ENCODE results near the gene SYNJ2BP. TPM values are rescaled to one million over a fixed set of nuclear protein-coding genes. Genes with fewer than 3 reads are reported as not detected.

Gene SYNJ2BP
- total and polyA plus RNA-seq, 2 donors (not counting 1 experiment from before 2014, with no cell fraction given) = 7.5 to 17.8 TPM

- intact Hi-C loops (cut with micrococcal nuclease) = no loop called here
- TF ChIP-seq, protein P1, sequence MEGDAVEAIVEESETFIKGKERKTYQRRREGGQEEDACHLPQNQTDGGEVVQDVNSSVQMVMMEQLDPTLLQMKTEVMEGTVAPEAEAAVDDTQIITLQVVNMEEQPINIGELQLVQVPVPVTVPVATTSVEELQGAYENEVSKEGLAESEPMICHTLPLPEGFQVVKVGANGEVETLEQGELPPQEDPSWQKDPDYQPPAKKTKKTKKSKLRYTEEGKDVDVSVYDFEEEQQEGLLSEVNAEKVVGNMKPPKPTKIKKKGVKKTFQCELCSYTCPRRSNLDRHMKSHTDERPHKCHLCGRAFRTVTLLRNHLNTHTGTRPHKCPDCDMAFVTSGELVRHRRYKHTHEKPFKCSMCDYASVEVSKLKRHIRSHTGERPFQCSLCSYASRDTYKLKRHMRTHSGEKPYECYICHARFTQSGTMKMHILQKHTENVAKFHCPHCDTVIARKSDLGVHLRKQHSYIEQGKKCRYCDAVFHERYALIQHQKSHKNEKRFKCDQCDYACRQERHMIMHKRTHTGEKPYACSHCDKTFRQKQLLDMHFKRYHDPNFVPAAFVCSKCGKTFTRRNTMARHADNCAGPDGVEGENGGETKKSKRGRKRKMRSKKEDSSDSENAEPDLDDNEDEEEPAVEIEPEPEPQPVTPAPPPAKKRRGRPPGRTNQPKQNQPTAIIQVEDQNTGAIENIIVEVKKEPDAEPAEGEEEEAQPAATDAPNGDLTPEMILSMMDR (IDR thresholded peaks at IDR 0.05) = no peak
- TF ChIP-seq EZH2 (IDR thresholded peaks at IDR 0.05; ENCODE audit: borderline replicate concordance, insufficient read depth, low read depth, low read length, poor library complexity, severe bottlenecking) = no peak
- H4K20me1 ChIP-seq (ENCODE audit: control insufficient read depth, insufficient read depth, low read length, poor library complexity, severe bottlenecking) = peaks cover 38% of the 10 kb centered on the region
- H3K4me3 ChIP-seq (ENCODE audit: control extremely low read depth in 1 of 5, extremely low read depth in 1 of 5, insufficient read depth in 1 of 5, low read depth in 2 of 5, low read length in 4 of 5) = no peak overlapping the region
- H2AFZ ChIP-seq (ENCODE audit: insufficient read depth, low read depth, low read length, poor library complexity, severe bottlenecking) = no peak overlapping the region
- ATAC-seq (ENCODE audit: low read depth) (no peak), DNase-seq (no peak)
- Mint-ChIP-seq H3K4me3 (no peak overlapping the region), H3K27me3 (no peaks in the 10 kb centered on the region), H3K27ac (no peak overlapping the region), H3K9me3 (ENCODE audit: insufficient read depth) (no peaks in the 10 kb centered on the region), H3K4me1 (peaks cover 2% of the 10 kb centered on the region)
- no peak overlapping the region for H3K9ac ChIP-seq (ENCODE audit: low read length)
- H3K4me1 ChIP-seq (ENCODE audit: control insufficient read depth in 2 of 2, insufficient read depth in 2 of 2, low read length in 2 of 2) = no peaks in the 10 kb centered on the region
- H3K27ac ChIP-seq (ENCODE audit: low read length in 2 of 2) = no peak overlapping the region
- ChIA-PET CTCF (interaction anchor here (1.1 kb wide), 1 partner anchor 33 kb away, joined by 4 read pairs; no protein-coding TSS in a partner anchor), POLR2A (no interaction called here)
- no peaks in the 10 kb centered on the region for H3K27me3 ChIP-seq (replicated peaks in 1 of 4; ENCODE audit: control extremely low read depth in 1 of 4, control insufficient read depth in 3 of 4, insufficient read depth in 4 of 4, low read length in 3 of 4)
- H3K4me2 ChIP-seq (replicated peaks; ENCODE audit: low read depth, low read length, poor library complexity, severe bottlenecking) = no peak overlapping the region
- H3K79me2 ChIP-seq (ENCODE audit: control insufficient read depth, insufficient read depth, low read length) = peaks cover 48% of the 10 kb centered on the region
- H3K36me3 ChIP-seq (replicated peaks in 1 of 2; ENCODE audit: control extremely low read depth in 1 of 2, control insufficient read depth in 1 of 2, extremely low read depth in 1 of 2, insufficient read depth in 2 of 2, low read length in 1 of 2) = peaks cover 0 to 24% of the 10 kb centered on the region in 2 experiments
- H3K9me3 ChIP-seq (ENCODE audit: control extremely low read depth in 1 of 3, control insufficient read depth in 2 of 3, insufficient read depth in 1 of 3, low read length in 2 of 3) = peaks cover 0 to 23% (median 11%) of the 10 kb centered on the region in 3 donors
- WGBS (ENCODE audit: insufficient coverage) = 100% methylated on average over 2 of the region's 4 CpGs
Measured at GRCh38 chr14:70401643-70402042, 15.2 kb downstream of the SYNJ2BP start.

GRCh38 chr14:70398706-70399431 lies 18.0 kb downstream of the SYNJ2BP start:
- no peak for TF ChIP-seq EZH2 (IDR thresholded peaks at IDR 0.05; ENCODE audit: borderline replicate concordance, insufficient read depth, low read depth, low read length, poor library complexity, severe bottlenecking)
- TF ChIP-seq, protein P1 (IDR thresholded peaks at IDR 0.05) = no peak
- Histone ChIP-seq H3K79me2 (ENCODE audit: control insufficient read depth, insufficient read depth, low read length) (peaks cover 41% of the 10 kb centered on the region), H3K27ac (ENCODE audit: low read length in 2 of 2) (no peak overlapping the region), H3K36me3 (replicated peaks in 1 of 2; ENCODE audit: control extremely low read depth in 1 of 2, control insufficient read depth in 1 of 2, extremely low read depth in 1 of 2, insufficient read depth in 2 of 2, low read length in 1 of 2) (peaks cover 0 to 24% of the 10 kb centered on the region in 2 experiments), H3K9me3 (ENCODE audit: control extremely low read depth in 1 of 3, control insufficient read depth in 2 of 3, insufficient read depth in 1 of 3, low read length in 2 of 3) (peaks cover 0 to 23% (median 11%) of the 10 kb centered on the region in 3 donors), H3K9ac (ENCODE audit: low read length) (no peak overlapping the region), H3K4me1 (ENCODE audit: control insufficient read depth in 2 of 2, insufficient read depth in 2 of 2, low read length in 2 of 2) (no peaks in the 10 kb centered on the region), H3K27me3 (replicated peaks in 1 of 4; ENCODE audit: control extremely low read depth in 1 of 4, control insufficient read depth in 3 of 4, insufficient read depth in 4 of 4, low read length in 3 of 4) (no peaks in the 10 kb centered on the region), H3K4me2 (replicated peaks; ENCODE audit: low read depth, low read length, poor library complexity, severe bottlenecking) (no peak overlapping the region), H4K20me1 (ENCODE audit: control insufficient read depth, insufficient read depth, low read length, poor library complexity, severe bottlenecking) (peaks cover 36% of the 10 kb centered on the region), H2AFZ (ENCODE audit: insufficient read depth, low read depth, low read length, poor library complexity, severe bottlenecking) (no peak overlapping the region), H3K4me3 (ENCODE audit: control extremely low read depth in 1 of 5, extremely low read depth in 1 of 5, insufficient read depth in 1 of 5, low read depth in 2 of 5, low read length in 4 of 5) (no peak overlapping the region)
- no peak for DNase-seq
- Mint-ChIP-seq H3K9me3 (ENCODE audit: insufficient read depth) (no peaks in the 10 kb centered on the region), H3K27me3 (no peaks in the 10 kb centered on the region), H3K27ac (no peak overlapping the region), H3K4me1 (no peaks in the 10 kb centered on the region), H3K4me3 (no peak overlapping the region)
- WGBS (ENCODE audit: insufficient coverage) = 94% methylated on average over 18 of the region's 23 CpGs
- ChIA-PET POLR2A (no interaction called here), CTCF (no interaction called here)
- intact Hi-C loops (cut with micrococcal nuclease) = no loop called here
- ATAC-seq (ENCODE audit: low read depth) = no peak
